Fibroblast of skin of left biceps (primary cell): Measurements from ENCODE around the gene DDX18.
A peak's percentile ranks its signal among the peaks of the same experiment; 100 is the strongest.
"Not testable (repeated sequence)": the region's sequence is repeated elsewhere in the genome, so short reads cannot be mapped to it uniquely, and the experiment has no call there.

Source experiments
- DNase-seq, 2 experiments: peaks; one replicate each; pipeline ENCODE4 v3.0.0-alpha.2; 2013; ENCODE audit warnings: low read depth in 2 of 2

DDX18 gene

DNA sequence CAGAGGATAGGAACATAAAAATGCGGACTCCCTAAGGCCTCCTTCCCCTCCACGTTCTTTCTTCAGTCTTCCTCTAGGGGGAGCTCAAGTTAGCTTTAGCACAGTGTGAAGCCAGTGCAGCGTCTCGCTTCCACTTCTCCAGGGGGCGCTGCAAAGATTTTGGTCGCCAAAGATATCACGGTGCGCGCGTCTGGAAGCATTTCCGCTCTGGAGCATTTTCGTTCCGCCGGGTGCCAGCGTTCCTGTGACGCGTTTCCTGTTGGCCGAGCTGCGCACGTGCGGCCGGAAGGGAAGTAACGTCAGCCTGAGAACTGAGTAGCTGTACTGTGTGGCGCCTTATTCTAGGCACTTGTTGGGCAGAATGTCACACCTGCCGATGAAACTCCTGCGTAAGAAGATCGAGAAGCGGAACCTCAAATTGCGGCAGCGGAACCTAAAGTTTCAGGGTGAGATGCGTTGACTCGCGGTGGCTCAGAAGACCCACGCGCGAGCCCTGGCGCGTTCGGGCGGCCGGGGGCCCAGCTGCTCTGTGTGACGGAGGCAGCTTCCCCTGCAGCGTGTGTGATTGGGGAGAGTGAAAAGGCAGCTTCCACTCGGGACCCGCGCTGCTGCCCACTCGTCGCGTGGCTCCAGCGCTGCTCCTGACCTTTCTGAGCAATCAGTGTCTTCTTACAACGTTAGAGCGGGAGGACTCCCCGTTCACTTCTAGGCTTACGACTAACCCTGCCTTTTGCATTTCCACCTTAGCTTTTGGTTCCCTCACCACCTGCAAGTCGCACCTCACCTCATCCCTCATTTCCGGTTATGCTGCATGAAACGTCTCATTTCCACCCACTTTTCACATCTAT lies at the start of gene DDX18:
TSS of gene DDX18 (plus strand) at position 275 of the 848 bp plus-strand sequence. CDS start at position 362, 87 bp downstream.
- DNase-seq = peak; percentile 95 to 96

DNA sequence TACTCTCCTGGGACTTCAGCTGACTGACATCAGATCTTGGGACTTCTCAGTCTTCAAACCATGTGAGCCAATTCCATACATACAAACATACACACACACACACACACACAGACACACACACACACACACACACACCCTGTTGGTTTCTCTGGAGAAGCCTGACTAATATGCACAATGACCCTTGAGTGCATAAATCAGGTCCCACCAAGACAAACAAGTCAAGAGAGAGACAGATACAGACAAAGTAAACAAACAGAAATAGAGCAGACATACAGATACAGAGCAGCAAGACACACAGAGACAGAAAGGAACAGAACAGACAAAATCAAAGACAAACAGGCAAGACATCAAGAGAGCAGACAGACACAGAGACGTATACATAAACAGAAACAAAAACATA lies 43.8 kb upstream of the DDX18 start:
- DNase-seq = no peak

DNA sequence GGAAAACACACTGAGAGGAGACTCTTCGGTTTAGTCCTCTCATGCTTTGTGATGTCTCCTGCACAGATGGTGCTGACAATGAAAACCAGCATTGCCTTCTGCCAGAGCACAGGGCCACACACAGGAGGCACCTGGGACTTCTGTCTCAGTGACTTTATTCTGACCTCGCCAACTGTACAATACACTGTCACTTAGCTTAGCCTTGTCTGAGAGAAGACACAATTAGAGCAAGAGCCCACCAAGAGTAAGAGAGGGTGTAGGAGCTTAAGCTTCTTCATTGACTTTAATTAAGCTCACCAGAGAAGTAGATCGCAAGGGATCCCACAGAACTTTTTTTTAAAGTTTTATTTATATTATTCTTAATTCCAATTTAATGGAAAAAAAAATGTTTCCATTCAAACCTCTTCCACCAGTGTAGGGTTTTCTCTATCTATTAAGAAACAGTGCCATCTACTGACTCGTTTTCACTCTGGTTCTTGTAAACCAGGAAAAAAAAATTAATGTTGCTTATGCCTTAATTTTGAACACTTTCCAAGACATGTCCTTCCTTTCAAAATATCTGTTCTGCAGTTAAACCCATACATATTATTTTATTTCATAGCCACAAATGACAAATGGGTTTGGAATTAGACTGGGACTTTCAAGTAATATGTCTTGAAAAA lies 42.4 kb upstream of the DDX18 start:
- DNase-seq = no peak

DNA sequence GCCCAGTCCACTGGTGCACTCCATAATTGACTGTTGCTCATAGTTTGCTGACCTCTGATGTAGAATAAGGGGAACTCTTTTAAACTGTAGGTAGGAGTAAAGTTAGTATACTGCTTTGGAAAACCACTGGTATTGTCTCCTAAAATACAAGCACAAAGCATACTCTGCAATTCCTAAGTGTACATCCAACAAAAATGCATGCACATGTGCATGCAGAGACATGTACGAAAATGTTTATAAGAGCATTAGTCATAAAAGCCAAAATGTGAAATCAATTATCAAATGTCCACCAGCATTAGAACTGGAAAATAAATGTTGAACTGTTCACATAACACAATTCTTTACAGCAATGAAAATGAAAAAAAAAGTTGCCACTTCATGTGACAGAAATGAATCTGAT lies 39.8 kb upstream of the DDX18 start:
- no peak for DNase-seq

DNA sequence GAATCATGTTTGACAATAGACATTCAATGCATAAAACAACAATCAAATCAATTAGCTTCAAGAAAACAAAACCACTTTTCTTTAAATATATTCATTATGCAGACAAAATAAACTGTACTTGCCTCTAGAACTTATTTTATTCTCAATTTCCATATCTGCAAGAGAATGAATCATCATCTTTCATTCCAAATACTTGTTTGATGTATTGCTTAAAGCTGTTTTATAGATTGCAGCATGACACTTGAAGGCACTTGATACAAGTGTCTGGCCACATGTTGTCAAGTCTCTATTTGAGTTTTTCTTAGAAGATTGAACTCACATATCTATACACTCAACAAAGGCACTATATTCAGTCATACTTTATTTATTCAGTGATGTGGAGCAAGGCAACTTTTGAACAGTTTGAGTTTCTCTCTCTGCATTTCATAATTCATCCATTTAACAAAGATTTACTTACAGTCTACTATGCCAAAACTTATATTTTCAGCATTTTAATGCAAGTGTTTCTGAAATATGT lies 38.7 kb upstream of the DDX18 start:
- no peak for DNase-seq

DNA sequence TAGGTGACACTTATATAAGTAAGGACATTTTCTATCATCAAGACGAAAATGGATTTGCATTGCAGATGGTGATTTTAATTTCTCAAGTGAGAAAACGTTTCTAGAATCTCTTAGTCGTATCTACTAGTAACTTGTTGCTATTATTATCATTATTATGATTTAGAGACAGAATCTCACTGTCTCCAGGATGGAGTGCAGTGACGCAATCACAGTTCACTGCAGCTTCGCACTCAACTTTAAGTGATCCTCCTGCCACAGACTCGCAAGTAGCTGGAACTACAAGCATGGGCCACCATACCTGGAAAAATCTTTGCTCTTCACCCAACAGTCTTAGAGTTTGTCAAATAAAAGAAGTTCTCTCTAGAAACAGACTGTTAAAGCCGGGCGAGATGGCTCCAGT lies 37.6 kb upstream of the DDX18 start:
- no peak for DNase-seq

DNA sequence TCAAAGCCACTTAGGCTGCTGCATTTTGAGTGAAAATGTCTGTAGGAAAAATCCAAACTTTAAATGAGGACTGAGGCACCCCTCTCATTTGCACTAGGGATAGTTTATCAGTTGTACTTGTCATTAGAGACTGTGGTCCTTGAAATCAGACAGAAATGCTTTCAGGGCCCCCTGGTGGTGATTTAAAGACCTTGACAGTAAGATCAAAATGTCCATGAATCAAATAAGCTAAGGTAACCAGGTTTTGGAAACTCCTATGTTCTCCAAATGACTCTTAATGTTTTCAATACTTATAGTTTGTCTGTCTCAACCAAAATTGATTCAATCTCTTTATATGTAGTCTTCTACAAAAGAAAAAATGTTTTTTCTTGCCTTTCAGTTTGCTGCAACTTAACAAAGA lies 28.8 kb upstream of the DDX18 start:
- DNase-seq = no peak

DNA sequence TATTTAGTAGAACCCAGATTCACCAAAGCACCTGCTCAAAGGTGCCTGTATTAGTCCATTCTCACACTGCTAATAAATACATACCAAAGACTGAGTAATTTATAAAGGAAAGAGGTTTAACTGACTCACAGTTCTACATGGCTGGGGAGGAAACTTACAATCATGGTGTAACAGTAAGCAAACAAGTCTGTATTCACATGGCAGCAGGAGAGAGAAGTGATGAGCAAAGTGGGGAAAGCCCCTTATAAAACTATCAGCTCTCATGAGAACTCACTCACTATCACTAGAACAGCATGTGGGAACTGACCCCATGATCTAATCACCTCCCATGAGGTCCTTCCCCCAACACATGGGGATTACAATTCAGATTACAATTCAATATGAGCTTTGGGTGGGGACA lies 28.0 kb upstream of the DDX18 start:
- DNase-seq = no peak

DNA sequence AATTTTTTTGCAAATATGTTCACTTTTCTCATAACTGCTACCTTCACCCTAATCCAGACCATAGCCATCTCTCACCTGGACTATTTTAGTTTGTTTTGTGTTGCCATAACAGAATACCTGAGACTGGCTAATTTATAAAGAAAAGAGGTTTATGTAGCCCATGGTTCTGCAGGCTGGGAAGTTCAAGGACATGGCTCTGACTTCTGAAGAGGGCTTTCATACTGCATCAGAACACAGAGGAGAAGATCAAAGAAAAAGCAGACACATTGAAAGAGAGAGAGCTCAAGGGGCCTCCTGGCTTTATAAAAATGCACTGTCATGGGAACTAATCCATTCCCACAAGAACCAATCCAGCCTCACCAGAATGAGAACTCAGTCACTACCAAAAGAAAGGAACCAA lies 25.0 kb upstream of the DDX18 start:
- no peak for DNase-seq

DNA sequence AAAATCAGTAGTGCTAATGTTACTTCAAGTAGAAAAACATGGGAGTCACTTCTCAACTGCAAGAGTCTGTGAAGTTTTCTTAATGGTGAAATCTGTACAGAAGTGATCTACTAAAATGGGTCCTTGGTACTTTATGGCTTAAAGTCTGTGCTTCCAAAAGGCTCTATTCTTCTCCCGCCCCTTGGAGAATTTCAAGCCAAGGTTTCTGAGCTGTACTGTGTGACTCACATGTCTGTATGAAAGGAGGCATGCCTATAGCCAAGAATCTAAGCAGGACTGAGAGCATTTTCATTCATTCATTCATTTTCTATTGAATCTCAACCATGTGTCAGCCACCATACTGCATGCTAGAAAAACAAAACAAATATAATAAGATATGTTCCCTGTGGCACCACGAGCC lies 19.8 kb upstream of the DDX18 start:
- no peak for DNase-seq

DNA sequence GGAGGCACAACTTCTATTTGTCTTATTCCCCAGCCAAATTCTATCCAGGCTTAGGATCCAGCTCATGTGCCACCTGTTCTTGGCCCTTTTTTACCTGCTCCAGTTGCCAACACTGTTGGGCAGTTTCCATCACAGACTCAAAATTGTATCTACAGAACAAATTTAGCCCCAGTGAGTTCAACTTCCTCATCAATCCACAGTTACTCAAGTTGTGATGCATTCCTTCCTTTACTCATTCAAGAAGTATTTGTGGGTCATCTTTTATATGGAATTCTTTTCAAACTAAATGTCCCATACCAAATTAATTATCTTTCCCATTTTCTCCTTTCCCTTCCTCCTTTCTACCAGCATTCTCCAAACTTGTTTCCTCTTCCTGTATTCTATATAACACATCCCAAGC lies 12.7 kb upstream of the DDX18 start:
- peak; percentile 20 to 21 for DNase-seq

DNA sequence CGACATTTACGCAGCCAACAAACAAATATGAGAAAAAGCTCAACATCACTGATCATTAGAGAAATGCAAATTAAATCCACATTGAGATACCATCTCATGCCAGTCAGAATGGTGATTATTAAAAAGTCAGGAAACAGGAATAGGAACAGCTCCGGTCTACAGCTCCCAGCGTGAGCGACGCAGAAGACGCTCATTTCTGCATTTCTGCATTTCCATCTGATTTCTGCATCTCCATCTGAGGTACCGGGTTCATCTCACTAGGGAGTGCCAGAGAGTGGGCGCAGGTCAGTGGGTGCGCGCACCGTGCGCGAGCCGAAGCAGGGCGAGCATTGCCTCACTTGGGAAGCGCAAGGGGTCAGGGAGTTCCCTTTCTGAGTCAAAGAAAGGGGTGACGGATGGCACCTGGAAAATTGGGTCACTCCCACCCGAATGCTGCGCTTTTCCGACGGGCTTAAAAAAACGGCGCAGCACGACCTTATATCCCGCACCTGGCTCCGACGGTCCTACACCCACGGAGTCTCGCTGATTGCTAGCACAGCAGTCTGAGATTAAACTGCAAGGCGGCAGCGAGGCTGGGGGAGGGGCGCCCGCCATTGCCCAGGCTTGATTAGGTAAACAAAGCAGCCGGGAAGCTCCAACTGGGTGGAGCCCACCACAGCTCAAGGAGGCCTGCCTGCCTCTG lies 10.7 kb upstream of the DDX18 start:
- not testable (repeated sequence) for DNase-seq

DNA sequence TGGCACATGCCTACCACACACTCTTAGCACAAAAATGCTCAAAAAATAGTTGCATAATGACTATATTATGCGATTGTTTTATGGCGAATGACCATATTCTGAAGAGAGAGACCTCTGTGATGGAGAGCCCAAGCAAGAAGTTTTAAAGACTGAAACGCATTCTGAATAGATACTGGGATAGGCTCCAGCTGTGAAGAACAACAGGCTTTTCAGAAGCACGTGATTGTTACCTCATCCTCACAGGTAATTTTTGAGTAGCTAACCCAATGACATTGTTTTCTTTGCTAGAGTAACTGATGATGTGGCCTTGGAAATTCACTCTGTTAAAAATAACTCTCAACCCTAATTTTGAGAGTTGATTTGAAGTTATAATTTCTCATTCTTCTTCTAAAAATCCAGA lies 2.0 kb upstream of the DDX18 start:
- DNase-seq = no peak

DNA sequence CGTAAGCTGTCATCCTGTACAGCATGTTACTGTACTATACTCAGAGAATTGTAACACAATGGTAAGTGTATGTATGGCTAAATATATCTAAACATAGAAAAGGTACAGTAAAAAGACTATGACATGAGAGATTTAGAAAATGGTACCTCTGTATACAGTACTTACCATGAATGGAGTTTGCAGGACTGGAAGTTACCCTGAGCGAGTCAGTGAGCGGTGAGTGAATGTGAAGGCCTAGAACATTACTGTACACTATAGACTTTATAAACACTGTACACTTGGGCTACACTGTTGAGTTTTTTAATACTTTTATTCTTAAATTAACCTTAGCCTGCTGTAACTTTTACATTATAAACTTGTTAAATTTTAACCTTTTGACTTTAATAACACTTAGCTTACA lies 1.5 kb downstream of the DDX18 start:
- DNase-seq = no peak

DNA sequence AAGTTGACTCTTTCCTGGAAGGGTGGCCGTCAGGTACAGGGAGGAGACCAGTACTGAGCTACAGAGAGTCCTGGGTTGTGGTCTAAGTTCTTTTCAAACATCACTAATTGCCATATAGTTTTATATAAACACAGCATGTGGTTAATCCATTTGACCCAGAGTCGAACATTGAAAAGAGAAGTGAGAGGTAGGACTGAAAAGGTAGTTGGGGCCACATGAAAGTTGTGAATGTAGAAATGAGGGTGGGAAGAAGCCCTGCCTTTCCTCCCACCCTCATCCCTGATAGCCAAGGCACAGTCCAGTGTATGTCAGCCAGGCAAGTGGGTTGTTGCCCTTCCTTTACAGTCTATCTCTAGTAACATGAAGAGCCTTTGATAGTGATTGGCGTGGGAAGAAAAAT lies 4.4 kb downstream of the DDX18 start:
- DNase-seq = no peak

DNA sequence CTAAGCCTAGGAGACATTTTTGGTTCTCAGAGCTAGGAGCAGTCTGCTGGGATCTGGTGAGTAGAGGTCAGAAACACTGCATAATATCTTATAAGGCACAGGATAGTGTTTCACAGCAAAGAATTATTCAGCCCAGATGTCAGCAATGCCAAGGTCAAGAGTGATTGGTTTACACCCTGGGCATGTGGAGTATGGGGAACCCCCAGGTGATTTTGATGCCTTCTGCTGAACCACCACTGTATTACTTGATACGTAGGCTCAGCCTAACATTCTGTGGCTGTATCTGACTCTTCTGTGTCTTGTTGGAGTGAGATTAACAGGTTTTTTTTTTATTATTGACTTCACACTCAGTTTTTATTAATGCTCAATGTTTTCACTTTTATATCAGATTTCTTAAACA lies 6.0 kb downstream of the DDX18 start:
- no peak for DNase-seq

DNA sequence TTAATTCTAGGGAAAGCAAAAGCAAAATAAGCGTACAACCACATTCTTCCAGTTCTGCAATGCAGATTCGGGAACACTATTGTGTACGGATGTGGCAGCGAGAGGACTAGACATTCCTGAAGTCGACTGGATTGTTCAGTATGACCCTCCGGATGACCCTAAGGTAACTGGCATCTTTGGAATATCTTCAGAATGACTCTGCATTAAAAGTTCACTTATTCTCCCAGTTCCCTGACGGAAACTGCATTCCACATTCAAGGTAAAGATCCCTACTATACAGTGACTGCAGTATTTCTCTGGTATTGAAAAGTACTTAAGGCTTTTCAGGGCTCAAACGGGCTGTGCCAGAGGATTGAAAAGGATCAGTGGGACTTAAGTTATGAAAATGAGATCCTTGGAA lies 10.9 kb downstream of the DDX18 start:
- DNase-seq = no peak

DNA sequence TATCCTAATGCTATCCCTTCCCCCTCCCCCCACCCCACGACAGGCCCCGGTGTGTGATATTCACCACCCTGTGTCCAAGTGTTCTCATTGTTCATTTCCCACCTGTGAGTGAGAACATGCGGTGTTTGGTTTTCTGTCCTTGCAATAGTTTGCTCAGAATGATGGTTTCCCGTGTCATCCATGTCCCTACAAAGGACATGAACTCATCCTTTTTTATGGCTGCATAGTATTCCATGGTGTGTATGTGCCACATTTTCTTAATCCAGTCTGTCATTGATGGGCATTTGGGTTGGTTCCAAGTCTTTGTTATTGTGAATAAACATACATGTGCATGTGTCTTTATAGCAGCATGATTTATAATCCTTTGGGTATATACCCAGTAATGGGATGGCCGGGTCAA lies 13.0 kb downstream of the DDX18 start:
- DNase-seq = not testable (repeated sequence)

DNA sequence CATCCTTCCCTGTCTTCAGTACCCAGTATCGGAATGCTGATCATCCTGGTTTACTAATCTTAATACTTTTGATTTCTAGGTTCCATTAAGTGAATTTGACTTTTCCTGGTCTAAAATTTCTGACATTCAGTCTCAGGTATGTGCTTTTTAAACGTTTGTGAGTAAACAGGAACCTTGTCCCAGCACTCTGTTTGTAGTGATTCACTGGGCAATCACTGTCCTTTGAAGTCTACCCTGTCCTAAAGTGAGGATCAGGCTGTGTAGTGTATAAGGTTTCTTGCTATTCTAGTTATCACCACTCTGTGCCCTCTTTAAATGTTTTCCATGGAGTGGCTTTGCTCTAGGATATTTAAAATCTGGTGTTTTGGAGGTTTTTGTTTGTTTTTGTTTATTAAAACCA lies 14.4 kb downstream of the DDX18 start:
- DNase-seq = no peak

DNA sequence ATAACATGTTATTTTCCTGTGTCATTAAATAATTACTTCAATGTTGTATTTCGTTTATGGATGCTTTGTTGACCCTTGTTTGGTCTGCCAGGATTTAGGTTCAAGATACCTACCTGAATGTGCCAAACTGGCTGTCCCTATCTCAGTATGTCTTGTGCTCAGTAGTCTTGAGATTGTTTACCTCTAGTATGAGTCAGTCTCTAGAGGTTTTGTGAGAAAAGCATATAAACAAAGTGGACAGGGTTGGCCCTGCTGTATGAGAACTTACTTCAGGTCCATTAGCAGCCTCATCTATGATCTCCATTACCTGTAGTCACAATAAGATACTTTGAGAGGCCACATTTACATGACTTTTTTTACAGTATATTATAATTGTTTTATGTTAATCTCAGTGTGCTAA lies 17.8 kb downstream of the DDX18 start:
- no peak for DNase-seq

DNA sequence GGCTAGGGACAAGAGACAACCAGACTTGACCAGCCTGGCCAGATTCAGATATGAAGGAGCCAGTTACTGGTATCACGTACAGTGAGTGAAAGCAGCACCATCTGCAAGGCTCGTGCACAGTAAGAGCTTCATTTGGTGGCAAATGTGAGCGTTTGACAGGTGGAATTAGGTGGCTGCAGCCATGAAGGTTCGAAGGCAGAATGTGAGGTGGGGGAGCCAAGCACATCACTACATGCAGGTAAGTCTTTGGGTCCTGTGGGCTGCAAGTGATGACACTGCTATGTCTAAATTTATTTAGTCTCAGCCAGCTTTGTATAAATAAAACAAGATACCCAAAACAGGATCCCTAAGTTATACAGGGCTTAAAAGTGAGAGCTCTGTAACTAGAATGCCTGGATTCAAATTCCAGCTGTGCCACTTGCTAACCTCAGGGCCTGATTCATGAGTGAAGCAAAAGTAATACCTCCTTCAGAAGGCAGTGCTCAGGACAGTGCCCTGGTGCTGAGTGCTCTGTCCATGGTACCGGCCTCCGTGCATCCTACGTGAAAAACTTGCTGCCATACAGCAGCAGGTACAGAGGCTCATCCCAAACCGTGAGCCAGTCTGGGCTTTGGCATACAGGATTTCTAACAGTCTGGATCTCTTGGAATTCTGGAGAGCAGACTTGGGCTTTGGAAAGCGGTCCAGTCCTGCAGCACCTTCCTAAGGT lies 18.6 kb downstream of the DDX18 start:
- DNase-seq = no peak

DNA sequence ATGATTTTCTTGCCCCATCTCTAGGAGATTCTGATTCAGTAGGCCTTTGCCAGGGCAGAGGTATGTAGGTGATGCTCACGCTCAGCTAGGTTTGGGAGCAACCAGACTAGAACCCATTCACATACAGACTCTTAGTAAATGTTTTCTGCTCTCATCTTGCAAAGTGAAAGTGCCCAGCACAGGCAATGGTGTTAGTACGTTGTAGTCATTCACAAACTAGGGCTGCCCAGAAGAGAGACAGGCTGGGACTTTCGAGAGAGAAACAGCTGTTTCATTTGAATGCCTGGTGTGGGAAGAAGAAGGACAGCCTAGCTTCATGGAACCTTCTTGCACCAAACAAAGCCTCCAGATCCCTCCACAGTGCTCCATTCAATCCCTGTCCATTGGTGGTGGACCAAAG lies 19.4 kb downstream of the DDX18 start:
- DNase-seq = no peak
